SKM-1 (cell line): ENCODE results near the gene PSME3.

ENCODE experiments used
- DNase-seq: peaks from one replicate; lab custom pipeline; 2025; ENCODE audit not compliant: unreplicated experiment; lab: John Stamatoyannopoulos, UW

The PSME3 gene

GRCh38 chr17:42814633-42815399 is 18.4 kb upstream of the PSME3 start:
- no peak for DNase-seq

DNA sequence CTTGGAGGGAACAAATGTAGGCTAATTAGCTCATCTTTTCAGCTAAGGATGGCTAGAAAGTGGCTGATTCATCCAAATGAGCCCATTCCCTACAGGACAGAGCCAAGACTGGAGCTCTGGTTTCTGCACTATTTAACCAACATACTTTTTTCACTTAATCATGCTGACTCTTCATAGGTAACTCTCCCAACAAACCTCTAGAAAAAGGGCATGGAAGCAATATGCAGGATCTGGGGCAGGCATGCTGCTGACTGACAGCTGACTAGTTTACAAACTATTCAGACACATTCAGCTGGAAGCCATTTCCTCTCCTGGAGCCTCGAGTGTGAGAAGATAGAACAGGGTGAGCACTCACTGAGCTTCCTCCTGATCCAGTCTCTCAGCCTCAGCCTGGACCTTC is 15.3 kb upstream of the PSME3 start:
- no peak for DNase-seq

DNA sequence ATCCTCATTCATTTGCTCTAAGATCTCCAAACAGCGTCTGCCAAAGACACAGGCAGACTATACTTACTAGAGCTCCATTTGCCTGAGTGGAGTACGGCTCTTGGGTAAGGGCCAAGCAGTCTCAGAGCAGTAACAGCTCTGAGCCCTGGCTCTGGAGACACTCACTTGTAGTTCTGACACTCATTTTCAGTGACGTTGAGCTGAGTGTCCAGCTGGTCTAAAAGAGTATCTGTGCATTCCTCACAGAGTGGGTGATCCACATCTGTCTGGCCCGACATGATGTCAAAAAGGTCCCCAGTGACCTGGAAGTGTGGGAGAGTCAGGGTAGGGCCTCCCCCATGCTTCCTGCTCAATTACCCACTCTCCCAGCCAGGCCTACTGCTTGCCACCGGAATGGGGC is 14.8 kb upstream of the PSME3 start:
- DNase-seq: no peak

GRCh38 chr17:42819939-42820535 is 13.2 kb upstream of the PSME3 start:
- DNase-seq: peak; percentile 47

- DNase-seq: no peak
These were observed 12.0 kb upstream of the PSME3 start for GRCh38 chr17:42821176-42821575.

DNA sequence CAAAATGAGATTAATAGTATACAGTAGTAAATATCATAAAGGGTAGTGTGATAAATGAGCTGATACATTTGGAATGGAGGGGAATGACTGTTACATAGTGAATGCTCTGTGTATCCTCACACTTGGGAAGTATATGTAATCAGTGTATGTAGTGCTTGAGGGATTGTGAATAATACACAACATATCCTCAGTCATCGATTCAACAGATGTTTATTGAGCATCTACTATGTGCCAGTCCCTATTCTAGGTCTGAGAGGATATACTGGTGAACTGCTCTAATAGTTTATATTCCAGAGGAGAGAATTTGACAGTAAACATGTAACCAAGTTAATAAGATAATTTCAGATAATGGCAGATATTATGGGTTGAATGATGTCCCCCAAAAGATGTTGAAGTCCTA is 5.7 kb upstream of the PSME3 start:
- no peak for DNase-seq

DNA sequence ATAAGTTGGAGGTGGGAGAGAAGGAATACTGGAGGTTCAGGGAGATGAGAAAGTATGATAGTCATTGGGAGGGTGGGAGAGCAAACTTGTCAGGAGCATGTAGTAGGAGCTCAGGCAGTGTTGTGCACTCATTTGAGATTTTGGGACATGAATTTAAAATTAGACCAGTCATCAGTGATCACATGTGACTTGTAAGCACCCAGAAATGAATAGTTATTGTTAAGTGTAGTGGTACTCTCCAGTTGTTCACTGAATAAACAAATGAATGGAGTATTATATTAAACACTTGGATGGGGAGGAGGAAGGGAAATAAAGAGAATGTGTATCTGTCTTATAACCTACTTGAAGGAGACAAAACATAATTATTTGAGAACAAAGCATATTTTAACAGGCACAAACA is 2.2 kb upstream of the PSME3 start:
- no peak for DNase-seq

GRCh38 chr17:42832213-42832933 is 824 bp upstream of the PSME3 start:
- no peak for DNase-seq

DNA sequence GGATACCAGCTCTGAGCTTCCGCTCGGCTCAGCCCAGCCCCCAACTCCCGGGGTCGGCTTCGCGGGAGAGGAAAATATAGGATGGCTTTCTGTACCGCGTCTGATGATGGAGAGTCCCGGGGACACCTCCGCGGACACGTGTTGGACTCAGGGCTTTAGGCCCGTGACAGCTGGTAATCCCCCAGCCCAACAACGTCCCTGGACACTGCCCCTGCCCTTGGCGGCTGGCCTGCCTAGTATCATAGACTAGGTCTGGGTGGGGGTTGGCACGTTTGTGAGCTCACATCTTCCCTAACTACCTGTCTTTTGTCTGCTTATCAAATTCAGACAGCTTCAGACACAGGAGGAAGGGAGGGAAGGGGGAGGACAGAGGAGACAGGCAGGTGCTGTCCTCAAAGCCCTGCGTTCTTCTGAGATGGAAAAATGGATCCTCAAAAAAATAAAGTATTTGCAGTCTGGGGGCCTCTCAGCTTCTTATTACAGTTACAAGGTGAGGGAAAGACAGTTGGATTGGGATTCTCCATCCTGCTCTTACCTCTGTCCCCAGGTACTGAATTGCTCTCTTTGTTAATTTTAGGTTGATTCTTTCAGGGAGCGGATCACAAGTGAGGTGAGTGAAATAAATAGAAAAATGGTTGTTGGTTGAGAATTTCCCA is 698 bp downstream of the PSME3 start:
- DNase-seq: no peak

- DNase-seq: no peak
These were observed 2.5 kb downstream of the PSME3 start for GRCh38 chr17:42835732-42836131.

DNA sequence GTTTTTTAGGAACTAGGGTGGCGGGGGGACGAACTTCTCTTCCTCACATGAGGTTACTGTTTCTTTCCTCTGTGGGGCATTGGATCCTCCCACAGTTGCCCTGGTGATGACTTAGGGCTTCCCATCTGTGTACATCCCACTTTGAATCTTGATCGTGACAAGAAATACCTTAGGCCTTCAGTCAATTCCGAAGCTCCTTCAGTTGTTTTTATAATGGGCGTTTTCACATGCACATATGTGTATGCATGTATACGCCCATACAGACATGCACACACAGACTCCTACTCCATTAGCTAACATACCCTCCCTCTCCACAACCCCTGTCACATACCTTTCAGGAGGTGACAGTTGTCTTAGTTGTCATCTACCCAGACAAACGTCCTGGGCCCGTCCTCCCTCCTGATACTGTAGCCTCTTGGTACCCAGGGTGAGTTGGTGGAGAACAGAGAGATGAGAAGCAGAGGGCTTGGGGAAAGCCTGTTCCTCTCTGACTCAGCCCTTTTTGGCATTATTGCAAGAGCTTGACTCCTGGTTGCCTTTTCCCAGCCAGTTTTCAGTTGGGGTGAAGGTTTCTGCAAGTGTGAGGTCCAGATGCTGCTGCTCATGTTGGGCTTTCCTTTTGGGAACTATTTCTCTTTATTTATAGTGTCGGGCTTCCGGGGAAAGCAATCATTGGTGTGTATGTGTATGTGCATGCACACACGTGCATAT is 8.9 kb downstream of the PSME3 start:
- DNase-seq: no peak

DNA sequence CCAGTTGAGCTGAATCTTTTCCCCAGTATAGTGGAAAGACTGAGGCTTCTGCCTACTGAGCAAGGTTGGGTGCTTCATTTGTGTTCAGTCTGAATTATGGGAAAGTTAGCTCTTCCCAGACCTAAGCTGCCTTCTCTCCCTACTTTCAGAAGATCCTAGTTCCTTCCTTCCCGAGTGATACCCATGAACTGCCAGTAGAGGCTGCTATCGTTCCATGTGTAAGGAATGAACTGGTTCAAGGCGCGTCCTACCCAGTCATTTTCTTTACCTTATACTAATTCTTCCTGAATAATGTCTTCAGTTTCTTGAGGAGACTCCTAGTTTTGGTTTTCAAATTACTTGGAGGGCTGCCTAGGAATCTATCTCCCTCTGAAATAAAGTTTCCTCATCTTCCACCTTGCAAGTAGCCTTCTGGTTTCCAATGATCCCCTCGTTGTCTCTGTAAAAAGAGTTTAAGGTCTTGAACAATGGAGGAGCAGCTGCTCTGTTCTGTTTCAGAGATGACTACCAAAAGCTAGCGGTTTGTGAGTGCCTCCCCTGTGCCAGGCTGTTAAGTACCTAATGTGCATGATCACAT is 10.2 kb downstream of the PSME3 start:
- DNase-seq: no peak

DNA sequence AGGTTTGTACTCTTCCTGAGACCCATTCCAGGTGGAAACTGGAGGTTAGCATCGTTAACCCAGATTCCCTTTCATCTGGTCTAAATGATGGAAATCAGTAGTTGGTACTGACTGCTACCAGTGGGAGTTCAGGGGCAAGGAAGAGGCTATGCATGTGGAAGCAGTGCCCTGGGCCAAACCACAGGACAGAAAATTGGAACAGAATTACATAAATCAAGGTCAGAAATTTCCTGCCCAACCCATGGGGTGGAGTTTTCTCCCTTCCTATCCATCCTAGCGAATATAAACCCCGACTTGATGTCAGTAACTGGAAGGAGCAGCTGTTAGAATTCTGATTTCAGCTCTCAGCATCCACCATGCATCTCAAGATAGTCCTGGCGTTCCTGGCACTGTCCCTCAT is 11.1 kb downstream of the PSME3 start, which contains the start of gene AOC2:
TSS of gene AOC2 (plus strand) at position 310 of the 400 bp plus-strand sequence. CDS start at position 357, 47 bp downstream.
- DNase-seq: no peak

- no peak for DNase-seq
These were observed 11.8 kb downstream of the PSME3 start for GRCh38 chr17:42844761-42845555.

- no peak for DNase-seq
These were observed 12.3 kb downstream of the PSME3 start for GRCh38 chr17:42845556-42845917.

- no peak for DNase-seq
These were observed 12.9 kb downstream of the PSME3 start for GRCh38 chr17:42845918-42846593.

GRCh38 chr17:42846594-42847280 is 13.5 kb downstream of the PSME3 start:
- DNase-seq: no peak

DNA sequence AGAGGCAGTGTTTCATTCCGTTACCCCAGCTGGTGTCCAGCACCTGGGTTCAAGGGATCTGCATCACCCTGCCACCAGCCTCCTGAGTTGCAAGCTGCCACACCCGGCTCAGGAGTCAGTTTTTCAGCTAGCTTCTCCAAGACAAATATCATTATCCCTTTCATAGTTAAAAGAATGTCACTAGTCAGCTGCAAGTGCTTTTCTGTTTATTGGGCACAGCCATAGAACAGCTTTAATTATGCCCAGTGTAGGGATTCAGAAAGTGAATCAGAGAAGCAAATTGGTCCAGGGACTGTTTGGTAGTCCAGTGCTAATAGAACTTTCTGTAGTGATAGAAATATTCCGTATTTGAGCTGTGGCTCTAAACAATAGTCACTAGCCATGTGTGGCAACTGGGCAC is 14.9 kb downstream of the PSME3 start:
- DNase-seq: no peak

GRCh38 chr17:42849031-42849430 is 15.8 kb downstream of the PSME3 start:
- DNase-seq: no peak
